Cardiac fibroblast (primary cell): ENCODE results near the gene ACR.

ENCODE experiments used
- DNase-seq, 2 donors: peaks; one replicate each; pipeline versions ENCODE4 v3.0.0 to v3.0.0-alpha.2; 2010; ENCODE audit warnings: low read depth in 2 of 2
- H3K4me3 ChIP-seq, 2 donors: replicated peaks in 1 of 2; 1 replicate in 1 of 2; 2 replicates in 1 of 2; pipeline ENCODE4 v1.5.1; 2011; ENCODE audit warnings: low read depth in 2 of 2, low read length in 2 of 2, mild to moderate bottlenecking in 2 of 2, moderate library complexity in 1 of 2
- TF ChIP-seq, protein P1 (sequence below): IDR thresholded peaks from one replicate; pipeline ENCODE4 v1.5.1; 2011; ENCODE audit warnings: low read depth, mild to moderate bottlenecking, low read length, inconsistent platforms

Gene ACR

DNA sequence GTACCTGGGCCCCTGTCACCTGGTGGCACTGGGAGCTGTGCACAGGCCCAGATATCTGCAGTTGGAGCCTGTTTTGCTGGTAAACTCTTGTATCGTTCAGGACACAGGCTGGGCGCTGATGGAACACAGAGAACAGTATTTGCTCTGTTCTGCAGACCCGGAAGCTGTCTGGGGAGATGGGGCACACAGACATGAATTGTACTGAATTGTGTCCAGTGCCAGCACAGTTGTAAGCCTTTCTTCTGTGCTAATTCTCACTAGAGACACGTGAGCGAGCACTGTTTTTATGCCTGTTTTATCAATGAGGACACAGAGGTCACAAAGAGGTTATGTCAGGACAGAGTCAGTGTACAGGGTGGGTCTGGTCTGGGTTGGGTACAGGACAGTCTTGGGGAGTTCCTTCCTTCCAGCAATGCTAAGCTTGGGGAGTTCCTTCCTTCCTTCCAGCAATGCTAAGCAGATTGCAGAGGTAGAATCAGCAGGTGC lies 24.4 kb upstream of the ACR start:
- H3K4me3 ChIP-seq = no peak overlapping the region
- no peak for DNase-seq
- TF ChIP-seq, protein P1, sequence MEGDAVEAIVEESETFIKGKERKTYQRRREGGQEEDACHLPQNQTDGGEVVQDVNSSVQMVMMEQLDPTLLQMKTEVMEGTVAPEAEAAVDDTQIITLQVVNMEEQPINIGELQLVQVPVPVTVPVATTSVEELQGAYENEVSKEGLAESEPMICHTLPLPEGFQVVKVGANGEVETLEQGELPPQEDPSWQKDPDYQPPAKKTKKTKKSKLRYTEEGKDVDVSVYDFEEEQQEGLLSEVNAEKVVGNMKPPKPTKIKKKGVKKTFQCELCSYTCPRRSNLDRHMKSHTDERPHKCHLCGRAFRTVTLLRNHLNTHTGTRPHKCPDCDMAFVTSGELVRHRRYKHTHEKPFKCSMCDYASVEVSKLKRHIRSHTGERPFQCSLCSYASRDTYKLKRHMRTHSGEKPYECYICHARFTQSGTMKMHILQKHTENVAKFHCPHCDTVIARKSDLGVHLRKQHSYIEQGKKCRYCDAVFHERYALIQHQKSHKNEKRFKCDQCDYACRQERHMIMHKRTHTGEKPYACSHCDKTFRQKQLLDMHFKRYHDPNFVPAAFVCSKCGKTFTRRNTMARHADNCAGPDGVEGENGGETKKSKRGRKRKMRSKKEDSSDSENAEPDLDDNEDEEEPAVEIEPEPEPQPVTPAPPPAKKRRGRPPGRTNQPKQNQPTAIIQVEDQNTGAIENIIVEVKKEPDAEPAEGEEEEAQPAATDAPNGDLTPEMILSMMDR = no peak

- no peak for DNase-seq
- H3K4me3 ChIP-seq = no peak overlapping the region
- TF ChIP-seq, protein P1 = no peak
Measured at GRCh38 chr22:50714150-50714549, 23.9 kb upstream of the ACR start.

GRCh38 chr22:50714631-50715179 lies 23.3 kb upstream of the ACR start:
- DNase-seq = no peak
- TF ChIP-seq, protein P1 = no peak
- H3K4me3 ChIP-seq = no peak overlapping the region

GRCh38 chr22:50715250-50715649 lies 22.8 kb upstream of the ACR start:
- H3K4me3 ChIP-seq = no peak overlapping the region
- no peak for DNase-seq
- TF ChIP-seq, protein P1 = no peak

DNA sequence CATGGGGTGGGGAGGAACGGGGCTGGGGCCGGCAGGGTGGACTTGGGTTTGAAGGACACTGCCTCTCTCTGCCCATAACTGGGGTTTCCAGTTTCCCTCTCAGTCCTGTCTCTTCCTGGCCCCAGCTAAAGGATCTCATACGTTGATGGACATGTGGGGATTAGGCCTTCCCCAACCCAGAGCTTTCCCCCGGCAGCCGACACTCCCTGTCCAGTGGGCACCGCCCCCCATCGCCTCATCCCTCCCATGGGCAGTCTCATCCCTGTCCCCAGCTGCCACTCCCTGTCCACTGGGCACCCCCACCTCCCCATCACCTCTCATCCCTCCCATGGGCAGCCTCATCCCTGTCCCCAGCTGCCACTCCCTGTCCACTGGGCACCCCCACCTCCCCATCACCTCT lies 22.2 kb upstream of the ACR start:
- no peak overlapping the region for H3K4me3 ChIP-seq
- TF ChIP-seq, protein P1 = no peak
- DNase-seq = no peak

- H3K4me3 ChIP-seq = no peak overlapping the region
- no peak for DNase-seq
- TF ChIP-seq, protein P1 = no peak
Measured at GRCh38 chr22:50716290-50717024, 21.5 kb upstream of the ACR start.
